NCI-H2196 (cell line): ENCODE measurements around the gene CAMK1D.

ENCODE experiments used
- DNase-seq: peaks from one replicate; lab custom pipeline; 2025; ENCODE audit not compliant: unreplicated experiment; lab: John Stamatoyannopoulos, UW

The CAMK1D gene

DNA sequence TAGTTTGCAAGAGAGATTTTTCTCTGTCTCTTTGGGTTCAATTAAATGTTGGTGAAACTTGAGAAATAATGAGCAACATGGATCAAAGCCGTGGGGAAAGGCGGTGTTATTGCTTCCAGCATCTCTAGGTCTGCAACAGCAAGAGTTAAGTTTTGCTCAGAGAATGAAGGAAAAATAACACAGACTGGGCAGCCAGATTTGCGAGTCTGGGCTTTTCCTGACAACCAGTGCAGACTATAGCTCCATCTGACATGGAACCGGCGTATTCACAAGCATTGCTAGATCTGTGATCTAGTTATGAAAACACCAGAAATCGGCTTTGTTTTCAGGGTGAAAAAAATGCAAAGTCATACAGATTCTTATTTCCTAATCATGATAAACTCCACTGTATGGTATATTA lies 110.4 kb downstream of the CAMK1D start:
- no peak for DNase-seq

DNA sequence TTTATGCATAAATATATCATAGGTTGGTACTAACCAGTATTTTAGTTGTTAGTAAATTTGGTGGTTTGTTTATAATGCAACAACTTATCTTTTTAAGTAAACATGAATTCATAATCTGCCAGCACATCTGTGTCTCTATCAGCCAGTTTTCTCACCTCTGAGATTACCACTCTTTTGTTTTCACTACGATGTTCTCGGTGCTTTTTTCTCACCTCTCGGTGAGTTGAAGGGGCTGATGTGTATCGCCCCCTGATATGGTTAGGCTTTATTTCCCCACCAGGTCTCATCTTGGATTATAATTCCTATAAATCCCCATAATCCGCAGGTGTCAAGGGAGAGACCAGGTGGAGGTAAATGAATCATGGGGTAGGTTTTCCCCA lies 114.1 kb downstream of the CAMK1D start:
- no peak for DNase-seq

DNA sequence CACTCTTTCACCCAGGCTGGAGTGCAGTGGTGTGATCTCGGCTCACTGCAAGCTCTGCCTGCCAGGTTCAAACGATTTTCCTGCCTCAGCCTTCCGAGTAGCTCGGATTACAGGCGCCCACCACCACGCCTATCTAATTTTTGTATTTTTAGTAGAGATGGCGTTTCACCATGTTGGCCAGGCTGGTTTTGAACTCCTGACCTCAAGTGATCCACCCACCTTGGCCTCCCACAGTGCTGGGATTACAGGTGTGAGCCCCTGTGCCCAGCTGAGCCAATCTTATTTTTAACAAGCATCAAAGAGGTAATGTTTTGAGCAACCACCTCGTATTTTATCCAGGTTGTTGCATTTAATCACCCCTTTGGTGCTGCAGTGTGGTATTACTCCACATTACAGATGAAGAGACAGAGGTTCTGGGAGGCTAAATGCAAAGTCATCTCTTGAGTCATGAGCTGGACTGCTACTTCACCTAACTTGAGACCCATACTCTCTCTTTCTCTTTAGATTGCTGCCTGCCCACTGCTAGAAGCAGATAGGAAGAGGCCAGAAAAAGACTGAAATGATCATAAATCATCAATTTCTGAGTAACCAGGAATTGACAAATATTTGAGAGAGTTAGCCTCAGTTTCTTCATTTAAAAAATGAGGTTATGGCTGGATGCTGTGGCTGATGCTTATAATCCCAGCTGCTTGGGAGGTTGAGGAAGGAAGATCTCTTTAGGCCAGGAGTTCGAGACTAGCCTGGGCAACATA lies 116.2 kb downstream of the CAMK1D start:
- no peak for DNase-seq

DNA sequence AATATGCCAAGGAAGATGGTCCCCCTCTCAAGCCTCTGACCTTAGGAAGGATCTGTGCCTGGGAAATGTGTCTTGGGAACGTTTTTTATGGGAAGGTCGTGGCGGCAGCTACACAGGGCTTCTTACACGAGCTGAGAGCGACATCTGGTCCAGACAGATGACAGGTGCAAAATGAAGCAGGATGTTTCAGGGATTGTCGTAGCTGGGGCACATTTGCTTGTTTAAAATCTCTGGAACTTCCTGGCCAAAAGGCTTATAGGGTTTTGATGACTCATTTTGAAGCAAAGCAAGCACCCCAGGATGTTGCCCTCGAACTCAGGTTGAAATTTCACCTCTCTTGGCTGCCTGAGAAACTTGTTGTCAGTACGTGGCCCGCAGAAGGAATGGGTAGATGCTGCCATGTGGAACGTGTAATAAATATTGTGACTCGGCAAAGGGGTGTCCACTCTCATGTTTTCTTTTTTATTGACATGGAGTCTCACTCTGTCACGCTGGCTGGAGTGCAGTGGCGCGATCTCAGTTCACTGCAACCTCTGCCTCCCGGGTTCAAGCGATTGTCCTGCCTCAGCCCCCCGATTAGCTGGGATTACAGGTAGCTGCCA lies 117.5 kb downstream of the CAMK1D start:
- DNase-seq: peak; percentile 19

DNA sequence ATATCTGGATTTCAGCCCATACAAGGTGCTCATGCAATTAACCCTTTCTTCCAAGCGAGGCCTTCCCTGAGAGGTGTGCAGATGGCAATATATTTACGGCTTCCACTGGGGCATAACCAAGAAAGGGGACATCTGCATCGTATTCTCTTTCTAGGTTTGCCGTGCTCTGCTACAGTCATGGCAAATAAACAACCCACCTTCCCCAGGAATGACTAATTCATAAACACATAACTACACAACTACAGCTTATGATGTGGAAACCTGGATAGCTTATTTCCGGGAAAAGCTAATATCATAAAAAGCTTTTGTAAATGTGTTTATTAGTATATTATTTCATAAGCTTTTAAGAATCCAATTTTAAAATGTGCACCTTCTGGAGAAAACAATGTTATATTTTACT lies 120.0 kb downstream of the CAMK1D start:
- DNase-seq: no peak

DNA sequence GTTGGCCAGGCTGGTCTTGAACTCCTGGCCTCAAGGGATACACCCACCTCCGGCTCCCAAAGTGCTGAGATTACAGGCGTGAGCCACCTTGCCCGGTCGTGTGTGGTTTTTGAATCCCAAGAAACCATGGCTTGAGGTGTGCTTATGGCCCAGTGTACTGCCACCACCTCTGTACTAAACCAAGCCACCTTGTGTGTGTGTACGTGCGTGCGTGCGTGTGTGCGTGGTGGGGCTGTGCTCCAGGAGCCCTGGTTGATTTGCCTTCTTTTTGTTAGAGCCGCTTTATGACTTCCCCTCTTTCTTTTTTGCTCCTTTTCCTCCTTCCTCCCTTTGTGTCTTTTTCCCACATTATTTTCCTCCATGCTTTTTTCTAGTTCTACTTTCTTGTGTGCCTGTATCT lies 121.4 kb downstream of the CAMK1D start:
- no peak for DNase-seq

DNA sequence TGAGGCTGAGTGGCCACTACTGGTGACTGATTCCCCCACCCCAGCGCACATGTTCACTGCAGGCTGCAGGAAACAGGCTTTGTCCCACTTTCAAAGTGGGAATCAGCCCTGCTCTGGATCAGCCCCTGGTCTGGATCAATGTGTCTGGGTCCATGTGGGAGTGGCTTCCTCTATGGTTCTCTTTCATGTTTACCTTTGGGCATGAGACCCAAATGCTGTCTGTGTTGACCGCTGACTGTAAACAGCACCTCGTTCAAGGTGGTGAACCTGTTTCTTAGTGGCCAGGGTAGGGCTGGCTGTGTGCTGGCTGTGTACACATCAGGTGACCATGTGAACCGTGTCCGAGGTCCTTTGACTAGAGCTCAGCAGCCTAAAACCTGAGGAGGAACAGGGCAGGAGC lies 121.8 kb downstream of the CAMK1D start:
- DNase-seq: no peak

DNA sequence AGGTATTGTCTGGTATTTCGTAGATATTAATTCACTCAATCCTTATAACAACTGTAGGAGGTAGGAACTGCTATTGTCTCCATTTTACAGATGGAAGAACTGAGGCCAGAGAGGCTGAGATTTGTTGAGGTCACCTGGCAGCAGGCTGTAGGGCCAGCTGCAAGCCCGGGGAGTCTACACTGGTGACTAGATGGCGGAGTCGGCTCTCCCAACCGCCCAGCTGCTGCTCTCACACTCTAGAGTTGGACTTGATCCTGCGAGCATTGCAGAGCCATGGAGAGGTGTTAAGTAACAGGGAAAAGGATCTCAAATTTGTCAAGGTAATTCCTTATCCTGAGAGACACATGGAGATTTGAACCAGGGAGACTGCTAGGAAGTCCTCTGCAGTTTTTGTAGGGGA lies 124.1 kb downstream of the CAMK1D start:
- no peak for DNase-seq

DNA sequence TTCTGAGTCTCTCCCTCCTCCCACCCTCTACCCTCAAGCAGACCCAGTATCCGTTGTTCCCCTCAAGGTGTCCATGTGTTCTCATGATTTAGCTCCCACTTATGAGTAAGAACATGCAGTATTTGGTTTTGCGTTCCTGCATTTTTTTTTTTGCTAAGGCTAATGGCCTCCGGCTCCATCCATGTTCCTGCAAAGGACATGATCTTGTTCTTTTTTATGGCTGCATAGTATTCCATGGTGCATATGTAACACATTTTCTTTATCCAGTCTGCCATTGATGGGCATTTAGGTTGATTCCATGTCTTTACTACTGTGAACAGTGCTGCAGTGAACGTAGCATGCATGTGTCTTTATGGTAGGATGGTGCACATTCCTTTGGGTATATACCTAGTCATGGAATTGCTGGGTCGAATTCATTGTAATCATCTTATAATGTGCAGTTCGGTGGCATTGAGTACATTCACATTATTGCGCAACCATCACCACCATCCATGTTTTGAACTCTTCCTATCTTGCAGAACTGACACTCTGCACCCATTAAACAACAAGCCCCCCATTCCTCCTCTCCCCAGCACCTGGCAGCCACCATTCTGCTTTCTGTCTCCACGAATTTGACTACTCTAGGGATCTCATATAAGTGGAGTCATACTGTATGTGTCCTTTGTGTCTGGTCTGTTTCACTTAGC lies 125.5 kb downstream of the CAMK1D start:
- DNase-seq: no peak

DNA sequence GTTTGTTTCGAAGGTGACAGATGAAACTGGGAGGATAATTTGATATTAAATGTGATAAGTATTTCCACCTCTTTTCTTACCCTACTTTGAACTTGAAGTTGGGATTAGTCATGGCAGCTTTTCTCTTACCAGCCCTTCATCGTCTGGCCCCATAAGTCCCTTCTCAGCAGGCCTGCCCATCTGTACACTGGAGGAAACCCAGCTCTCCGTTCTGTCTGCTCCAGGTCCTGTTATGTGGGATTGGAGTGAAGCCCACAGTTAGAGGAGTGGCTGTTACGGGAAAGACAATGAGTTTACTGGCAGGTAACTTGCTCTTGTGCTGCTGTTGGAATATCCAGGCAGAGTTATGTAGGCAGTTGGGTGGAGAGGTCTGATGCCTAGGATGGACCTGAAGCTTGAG lies 127.3 kb downstream of the CAMK1D start:
- DNase-seq: no peak

DNA sequence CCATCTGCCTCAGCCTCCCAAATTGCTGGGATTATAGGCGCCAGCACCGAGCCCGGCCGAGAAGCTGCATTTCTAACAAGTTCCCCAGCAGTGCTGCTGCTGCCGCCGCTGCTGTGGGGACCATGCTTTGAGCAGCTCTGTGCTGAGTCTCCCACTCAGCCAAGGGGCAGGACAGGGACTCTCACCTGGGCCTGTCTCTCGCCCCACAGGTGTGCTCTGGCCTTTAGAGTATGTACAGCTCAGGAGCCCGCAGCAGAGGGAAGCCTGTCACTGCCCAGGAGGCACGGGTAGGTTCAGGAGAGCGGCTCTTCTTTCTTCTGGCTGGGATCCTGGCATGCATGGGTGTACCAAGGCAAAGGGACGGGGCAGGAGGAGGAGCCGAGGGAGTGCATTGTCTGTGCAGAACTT lies 130.1 kb downstream of the CAMK1D start:
- DNase-seq: no peak

DNA sequence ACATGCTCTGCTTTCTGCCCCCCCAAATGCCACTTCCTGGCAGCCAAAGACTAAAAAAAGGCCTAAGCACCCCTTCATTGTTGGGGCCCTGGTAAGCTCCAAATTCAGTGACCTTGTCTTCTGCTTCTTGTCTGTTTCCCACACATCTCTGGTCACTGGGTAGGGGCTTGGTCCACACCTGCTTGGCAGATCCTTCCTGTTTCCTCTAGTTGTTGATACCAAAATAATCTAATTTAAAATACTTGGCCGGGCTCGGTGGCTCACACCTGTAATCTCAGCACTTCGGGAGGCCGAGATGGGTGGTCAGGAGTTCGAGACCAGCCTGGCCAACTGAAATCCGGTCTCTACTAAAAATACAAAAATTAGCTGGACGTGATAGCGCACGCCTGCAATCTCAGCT lies 130.6 kb downstream of the CAMK1D start:
- DNase-seq: no peak

DNA sequence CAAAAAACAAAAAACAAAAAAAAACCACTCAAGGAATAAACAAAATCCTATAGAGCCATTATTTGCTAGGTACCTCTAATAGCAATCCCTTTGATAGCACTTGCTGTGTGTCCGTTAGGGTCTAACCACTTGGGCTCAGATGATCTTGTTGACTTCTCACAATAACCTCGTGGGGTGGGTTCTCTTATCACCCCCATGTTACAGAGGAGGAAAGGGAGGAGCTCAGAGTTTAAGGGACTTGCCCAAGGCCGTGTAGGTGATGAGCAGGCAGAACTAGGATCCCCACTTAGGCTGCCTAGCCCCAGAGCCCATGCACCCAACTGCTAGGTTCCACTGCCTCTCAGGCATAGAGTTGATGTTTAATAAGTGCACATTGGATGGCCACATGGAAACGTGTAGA lies 131.1 kb downstream of the CAMK1D start:
- no peak for DNase-seq

DNA sequence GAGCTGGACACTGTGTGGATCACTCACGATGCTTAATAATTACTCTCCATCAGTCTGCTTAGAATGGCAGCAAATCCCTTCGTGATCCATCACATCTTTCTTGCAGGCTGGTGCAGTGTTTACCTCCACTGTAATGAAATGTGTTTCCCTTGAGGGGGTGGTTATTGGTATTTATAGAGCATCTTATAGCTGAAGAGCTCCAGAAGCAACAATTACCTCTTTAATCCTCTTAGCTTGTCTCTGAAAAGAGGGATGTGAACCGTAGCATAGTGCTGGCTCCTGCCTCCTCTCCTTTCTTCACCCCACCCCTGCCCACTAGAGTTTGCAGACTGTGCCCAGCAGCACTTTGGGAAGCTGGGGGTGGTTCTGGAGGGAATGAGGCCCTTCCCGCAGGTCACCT lies 132.6 kb downstream of the CAMK1D start:
- no peak for DNase-seq

DNA sequence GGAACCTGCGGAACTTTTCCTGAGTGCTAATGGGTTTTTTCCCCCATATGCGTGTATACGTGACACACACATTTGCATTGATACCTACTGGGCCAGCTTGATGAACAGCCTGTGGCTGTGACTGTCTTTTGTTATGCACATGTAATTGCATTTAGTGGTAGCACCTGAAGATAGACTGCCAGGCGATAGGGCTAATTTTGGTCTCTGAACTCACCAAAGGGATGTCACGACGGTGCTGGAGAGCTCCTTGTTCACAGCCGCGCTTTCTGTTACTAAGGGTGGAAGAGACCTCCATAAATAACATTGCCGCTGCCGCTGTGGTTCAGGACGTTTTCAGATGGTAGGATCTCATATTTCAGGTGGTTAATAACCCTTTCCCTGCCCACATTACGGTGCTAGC lies 133.2 kb downstream of the CAMK1D start:
- no peak for DNase-seq

DNA sequence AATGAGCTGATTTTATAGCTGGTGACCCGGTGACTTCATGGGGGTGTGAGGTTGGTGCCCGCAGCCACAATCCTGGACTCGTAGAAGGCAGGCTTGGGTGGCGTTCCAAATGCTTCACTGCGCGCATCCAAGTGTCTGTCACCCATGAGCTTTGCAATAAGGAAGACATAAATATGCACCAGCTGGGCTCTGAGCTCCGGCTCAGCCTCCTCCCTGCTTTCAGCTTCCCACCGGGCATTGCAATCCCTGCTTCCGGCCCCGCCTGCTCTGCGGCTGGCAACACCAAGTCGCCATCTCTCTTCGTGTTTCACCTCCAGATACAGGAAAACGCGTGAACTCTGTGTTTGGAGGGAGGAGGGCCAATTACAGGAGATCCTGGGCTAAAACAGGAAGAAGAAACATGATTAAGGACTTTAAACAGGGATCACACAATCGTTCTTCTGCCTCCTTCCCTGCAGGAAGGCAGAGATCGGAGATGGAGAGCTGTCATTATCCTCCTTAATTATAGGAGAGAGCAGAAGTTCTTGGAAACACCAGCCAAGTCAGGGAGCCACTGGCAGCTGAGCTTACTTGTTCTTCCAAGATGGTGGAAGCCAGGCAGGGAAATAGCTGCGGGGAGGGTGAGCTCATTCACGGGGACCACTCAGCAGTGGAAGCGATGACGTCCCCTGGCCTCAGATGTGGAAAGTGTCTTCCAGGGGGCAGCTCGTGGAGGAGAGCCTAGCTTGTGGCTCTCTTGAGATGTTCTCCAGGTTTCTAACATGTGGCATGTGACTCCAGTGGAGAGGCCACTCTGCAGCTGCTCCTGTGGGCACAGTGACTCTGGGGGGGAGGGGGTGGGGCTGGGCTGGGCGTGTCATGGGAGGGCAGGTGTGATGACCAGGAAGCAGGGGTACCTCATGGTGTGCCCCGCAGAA lies 134.9 kb downstream of the CAMK1D start:
- no peak for DNase-seq

DNA sequence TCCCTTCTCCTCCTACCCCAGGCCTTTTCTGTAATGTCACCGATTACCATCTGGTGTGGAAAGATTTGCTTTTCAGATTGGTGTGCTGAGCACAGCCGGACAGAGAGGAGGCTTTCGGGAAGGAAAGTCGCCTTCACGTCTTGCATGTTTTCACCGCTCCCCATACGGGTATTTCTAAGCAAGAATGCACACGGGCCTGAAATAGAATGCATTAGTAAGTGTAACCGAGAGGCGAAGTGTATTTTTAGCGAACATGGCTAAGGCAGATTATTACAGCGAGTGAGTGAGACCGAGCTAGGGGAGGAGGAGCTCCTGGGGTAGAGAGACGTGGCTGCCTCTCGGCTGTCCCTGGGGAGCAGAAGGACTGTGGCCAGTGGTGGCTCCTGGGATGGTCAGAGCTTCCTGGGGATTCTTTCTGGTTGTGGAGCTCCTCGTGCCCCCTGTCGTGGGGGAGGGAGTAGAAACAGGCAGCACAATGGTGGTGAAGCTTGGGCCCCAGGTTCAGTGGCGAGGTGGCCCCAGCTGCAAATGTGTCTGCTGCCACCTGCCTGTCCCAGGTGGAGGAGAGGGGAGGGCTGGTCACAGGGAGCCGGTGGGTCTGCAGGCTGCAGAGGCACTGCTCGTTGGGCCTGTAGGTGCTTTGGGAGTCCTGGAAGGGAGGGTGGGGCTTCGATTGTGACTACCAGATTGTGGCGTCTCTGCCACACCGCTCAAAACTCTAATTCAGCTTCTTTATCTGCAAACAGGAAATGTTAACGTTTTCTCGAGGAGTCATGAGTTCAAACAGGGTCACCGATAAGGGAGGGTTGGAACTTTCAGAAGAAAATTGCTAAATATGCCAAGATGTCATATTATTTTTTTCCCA lies 135.8 kb downstream of the CAMK1D start:
- DNase-seq: no peak

DNA sequence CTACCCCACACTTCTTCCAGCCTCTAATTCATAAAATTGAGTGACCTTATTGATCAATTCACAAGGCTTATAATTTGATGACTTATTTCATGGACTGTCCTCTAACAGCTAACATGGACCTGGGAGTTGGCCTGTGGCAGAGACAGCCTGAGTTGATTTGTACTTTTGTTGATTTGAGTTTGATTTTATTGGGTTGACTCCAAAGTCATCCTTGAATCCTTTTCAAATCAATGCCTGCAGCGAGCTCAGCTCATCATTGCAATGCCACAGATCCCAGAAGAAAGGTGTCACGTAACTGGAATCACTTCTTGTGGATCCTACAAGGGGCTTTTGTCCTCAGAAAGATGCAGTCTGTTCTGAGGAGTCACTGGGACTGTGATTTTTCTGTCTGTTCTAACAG lies 138.0 kb downstream of the CAMK1D start:
- no peak for DNase-seq

DNA sequence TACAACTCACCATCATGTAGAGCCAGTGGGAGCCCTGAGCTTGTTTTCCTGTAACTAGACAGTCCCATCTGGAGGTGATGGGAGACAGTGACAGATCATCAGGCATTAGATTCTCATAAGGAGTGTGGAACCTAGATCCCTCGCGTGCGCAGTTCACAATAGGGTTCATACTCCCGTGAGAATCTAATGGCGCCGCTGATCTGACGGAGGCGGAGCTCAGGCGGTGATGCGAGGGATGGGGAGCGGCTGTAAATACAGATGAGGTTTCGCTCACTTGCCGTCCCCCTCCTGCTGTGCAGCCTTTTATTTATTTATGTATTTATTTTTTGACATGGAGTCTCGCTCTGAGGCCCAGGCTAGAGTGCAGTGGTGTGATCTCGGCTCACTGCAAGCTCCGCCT lies 139.3 kb downstream of the CAMK1D start:
- no peak for DNase-seq

DNA sequence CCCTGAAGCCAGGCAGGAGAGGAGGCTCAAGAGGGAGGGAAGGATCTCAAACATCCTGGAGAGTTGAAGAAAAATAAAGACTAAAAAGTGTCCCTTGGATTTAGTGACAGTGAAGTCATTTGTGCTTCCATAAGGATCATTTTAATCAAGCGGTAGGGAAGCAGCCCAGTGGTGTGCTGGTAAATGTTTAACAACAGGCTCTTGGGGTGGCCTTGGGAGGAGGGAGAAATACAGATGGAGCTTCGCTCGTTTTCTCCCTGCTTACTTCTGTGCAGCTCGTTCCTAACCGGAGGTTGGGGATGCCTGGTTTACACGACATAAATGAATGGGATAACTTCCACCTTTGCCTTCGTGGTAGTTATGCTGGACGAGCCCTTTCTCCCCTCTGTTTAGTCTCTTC lies 140.0 kb downstream of the CAMK1D start:
- DNase-seq: no peak

DNA sequence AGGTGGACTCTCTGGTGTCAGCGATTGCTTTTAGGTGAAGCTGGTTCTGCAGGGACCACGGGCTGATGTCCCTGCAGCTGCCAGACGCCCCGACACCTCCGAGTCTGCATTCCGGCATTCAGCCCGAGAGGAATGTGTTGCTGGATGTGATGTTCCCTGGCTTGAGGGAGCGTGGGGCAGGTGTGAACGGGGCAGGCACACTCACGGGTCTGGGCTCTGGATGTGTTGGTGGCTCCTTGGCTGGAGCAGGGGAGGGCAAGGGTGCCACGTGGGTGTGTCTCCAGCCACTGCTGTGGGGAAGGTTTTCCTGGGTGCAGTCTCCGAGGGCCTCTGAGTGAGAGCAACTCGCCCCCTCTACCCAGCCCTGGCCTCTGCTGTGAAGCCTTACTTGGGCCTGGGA lies 140.5 kb downstream of the CAMK1D start:
- DNase-seq: no peak
